H1 (cell line): ENCODE results near the gene CYTH1. TPM values are rescaled to one million over a fixed set of nuclear protein-coding genes. Genes with fewer than 3 reads are reported as not detected.

Experiments used
- CTCF ChIA-PET: fragments of 300-600 bp; sonication (Branson Sonifier 250); formaldehyde crosslinking; loops from one replicate; lab custom pipeline; 2021; ENCODE audit not compliant: partially characterized antibody; lab: Charles Lee
- POLR2A ChIA-PET: fragments of 300-600 bp; sonication (Branson Sonifier 250); formaldehyde crosslinking; loops from one replicate; lab custom pipeline; 2021; ENCODE audit warnings: inconsistent platforms; ENCODE audit not compliant: partially characterized antibody; lab: Charles Lee
- DNase-seq, 2 experiments: peaks; one replicate each; pipeline versions ENCODE4 v3.0.0 to v3.0.0-alpha.2; 2010 to 2022; ENCODE audit warnings: low spot score in 2 of 2, low read depth in 1 of 2, mixed read lengths in 1 of 2
- FAIRE-seq: peaks from 2 replicates; lab custom pipeline; 2011; peaks lifted over from hg19 to GRCh38; lab: Jason Lieb, UNC
- H2AFZ ChIP-seq: 2 replicates; pipeline ENCODE4 v1.8.1; 2012; ENCODE audit warnings: low read length, inconsistent platforms
- H2AK5ac ChIP-seq: 2 replicates; pipeline ENCODE4 v1.6.1; 2013; ENCODE audit warnings: low read depth, low read length
- H2BK120ac ChIP-seq: replicated peaks from 2 replicates; pipeline ENCODE3; 2013; ENCODE audit warnings: low read depth, low read length, inconsistent platforms
- H2BK12ac ChIP-seq: 2 replicates; pipeline ENCODE4 v1.6.1; 2013; ENCODE audit warnings: low read depth, low read length
- H2BK15ac ChIP-seq: 2 replicates; pipeline ENCODE4 v1.6.1; 2013; ENCODE audit warnings: low read length
- H2BK20ac ChIP-seq: 2 replicates; pipeline ENCODE4 v1.6.1; 2013; ENCODE audit warnings: low read length
- H2BK5ac ChIP-seq: 2 replicates; pipeline ENCODE4 v1.6.1; 2013; ENCODE audit warnings: low read depth, low read length
- H3K14ac ChIP-seq: 2 replicates; pipeline ENCODE4 v1.6.1; 2013; ENCODE audit warnings: inconsistent platforms; ENCODE audit not compliant: insufficient read length
- H3K18ac ChIP-seq: 2 replicates; pipeline ENCODE4 v1.6.1; 2013; ENCODE audit warnings: low read length; ENCODE audit errors: extremely low read depth
- H3K23ac ChIP-seq: 2 replicates; pipeline ENCODE4 v1.6.1; 2013; ENCODE audit warnings: inconsistent platforms; ENCODE audit not compliant: insufficient read length
- H3K23me2 ChIP-seq: 2 replicates; pipeline ENCODE4 v1.6.1; 2013; ENCODE audit warnings: low read depth, low read length
- H3K27ac ChIP-seq: 2 replicates; pipeline ENCODE4 v1.6.1; 2011; ENCODE audit warnings: low read depth, low read length, inconsistent platforms
- H3K27me3 ChIP-seq, 4 experiments: replicated peaks in 1 of 4; 1 replicate in 1 of 4; 2 replicates in 3 of 4; pipeline versions ENCODE4 v1.6.1 to v1.8.1; 2011 to 2013; ENCODE audit warnings: low read length in 3 of 4, mild to moderate bottlenecking in 3 of 4, inconsistent platforms in 2 of 4, mixed read lengths in 2 of 4, moderate library complexity in 1 of 4; ENCODE audit not compliant: control insufficient read depth in 3 of 4, insufficient read depth in 3 of 4; ENCODE audit errors: extremely low read depth in 1 of 4
- H3K36me3 ChIP-seq, 4 experiments: 2 replicates each; pipeline versions ENCODE4 v1.6.1 to v1.8.1; 2011 to 2013; ENCODE audit warnings: mild to moderate bottlenecking in 4 of 4, low read length in 3 of 4, moderate library complexity in 2 of 4, control low read depth in 1 of 4, inconsistent platforms in 1 of 4; ENCODE audit not compliant: insufficient read depth in 4 of 4, control insufficient read depth in 2 of 4
- H3K4ac ChIP-seq: replicated peaks from 2 replicates; pipeline ENCODE3; 2013; ENCODE audit warnings: low read length, low read depth, mixed read lengths, inconsistent platforms; ENCODE audit not compliant: insufficient read length
- H3K4me1 ChIP-seq, 4 experiments: replicated peaks in 1 of 4; 1 replicate in 1 of 4; 2 replicates in 3 of 4; pipeline versions ENCODE4 v1.6.1 to v1.8.1; 2011 to 2013; ENCODE audit warnings: low read length in 3 of 4, inconsistent platforms in 2 of 4, mixed read lengths in 1 of 4; ENCODE audit not compliant: insufficient read depth in 4 of 4, control insufficient read depth in 3 of 4
- H3K4me2 ChIP-seq, 2 experiments: 2 replicates each; pipeline versions ENCODE4 v1.6.1 to v1.8.1; 2011 to 2013; ENCODE audit warnings: low read depth in 2 of 2, low read length in 2 of 2, control low read depth in 1 of 2, inconsistent platforms in 1 of 2, mild to moderate bottlenecking in 1 of 2; ENCODE audit not compliant: insufficient read depth in 1 of 2
- H3K4me3 ChIP-seq, 4 experiments: fragments of 200-600, 300-600 bp in 1 of 4; sonication (generic), shearing (Covaris generic), sonication (Bioruptor Twin) in 1 of 4; 2 replicates each; pipeline versions ENCODE4 v1.5.1 to v1.8.1; 2011 to 2016; ENCODE audit warnings: low read length in 4 of 4, low read depth in 3 of 4, control low read depth in 2 of 4, inconsistent platforms in 2 of 4, mild to moderate bottlenecking in 2 of 4, mixed read lengths in 1 of 4, moderate library complexity in 1 of 4; ENCODE audit not compliant: insufficient read depth in 2 of 4; ENCODE audit errors: extremely low read depth in 1 of 4
- H3K56ac ChIP-seq: replicated peaks from 2 replicates; pipeline ENCODE3; 2013; ENCODE audit warnings: low read depth, mild to moderate bottlenecking, mixed read lengths, low read length, inconsistent platforms; ENCODE audit not compliant: insufficient read length
- H3K79me1 ChIP-seq: 2 replicates; pipeline ENCODE4 v1.6.1; 2013; ENCODE audit warnings: low read depth, low read length, control low read depth
- H3K79me2 ChIP-seq, 2 experiments: 2 replicates each; pipeline versions ENCODE4 v1.6.1 to v1.8.1; 2012 to 2013; ENCODE audit warnings: low read length in 2 of 2, mild to moderate bottlenecking in 2 of 2, inconsistent platforms in 1 of 2; ENCODE audit not compliant: insufficient read depth in 2 of 2, control insufficient read depth in 1 of 2
- H3K9ac ChIP-seq, 4 experiments: replicated peaks in 1 of 4; 1 replicate in 1 of 4; 2 replicates in 3 of 4; pipeline versions ENCODE4 v1.6.1 to v1.8.1; 2011 to 2013; ENCODE audit warnings: low read depth in 3 of 4, low read length in 3 of 4, control low read depth in 2 of 4, mild to moderate bottlenecking in 2 of 4, moderate library complexity in 2 of 4, inconsistent platforms in 1 of 4; ENCODE audit errors: extremely low read depth in 1 of 4
- H3K9me3 ChIP-seq, 2 experiments: 2 replicates each; pipeline versions ENCODE4 v1.6.1 to v1.8.1; 2012 to 2013; ENCODE audit warnings: mild to moderate bottlenecking in 2 of 2, moderate library complexity in 2 of 2, control low read depth in 1 of 2, inconsistent platforms in 1 of 2, low read depth in 1 of 2, low read length in 1 of 2, mixed read lengths in 1 of 2; ENCODE audit not compliant: insufficient read depth in 2 of 2
- H4K20me1 ChIP-seq, 2 experiments: replicated peaks in 1 of 2; 2 replicates each; pipeline versions ENCODE3 to v1.8.1; 2011 to 2013; ENCODE audit warnings: inconsistent platforms in 2 of 2, low read length in 2 of 2, mild to moderate bottlenecking in 1 of 2; ENCODE audit not compliant: insufficient read depth in 2 of 2, control insufficient read depth in 1 of 2
- H4K5ac ChIP-seq: 2 replicates; pipeline ENCODE4 v1.6.1; 2013; ENCODE audit warnings: low read length, low read depth, mixed read lengths, inconsistent platforms; ENCODE audit not compliant: insufficient read length
- H4K8ac ChIP-seq: 2 replicates; pipeline ENCODE4 v1.8.0; 2013; ENCODE audit warnings: mild to moderate bottlenecking, moderate library complexity, low read length, inconsistent platforms; ENCODE audit not compliant: insufficient read depth; ENCODE audit errors: extremely low read depth
- H4K91ac ChIP-seq: replicated peaks from 2 replicates; pipeline ENCODE3; 2013; ENCODE audit warnings: low read length, mixed read lengths, inconsistent platforms; ENCODE audit not compliant: insufficient read length
- E2F6 ChIP-seq: IDR thresholded peaks from 2 replicates; pipeline ENCODE4 v1.6.1; 2012; ENCODE audit warnings: inconsistent platforms
- FOSL1 ChIP-seq: IDR thresholded peaks from 2 replicates; pipeline ENCODE4 v1.6.1; 2011; ENCODE audit warnings: mild to moderate bottlenecking, low read depth, low read length, moderate library complexity; ENCODE audit not compliant: insufficient read depth
- GTF2F1 ChIP-seq: IDR thresholded peaks from 2 replicates; pipeline ENCODE4 v1.6.1; 2012; ENCODE audit warnings: low read depth, low read length, improper control_type of control experiment, borderline replicate concordance
- JUND ChIP-seq: IDR thresholded peaks from 2 replicates; pipeline ENCODE4 v1.6.1; 2011; ENCODE audit warnings: mild to moderate bottlenecking, improper control_type of control experiment, low read length
- KDM1A ChIP-seq: fragments of 200-600, 300-600 bp; sonication (generic); IDR thresholded peaks from 2 replicates; pipeline ENCODE4 v1.7.1; 2016; ENCODE audit warnings: mild to moderate bottlenecking, low read length, borderline replicate concordance
- NRF1 ChIP-seq: IDR thresholded peaks from 2 replicates; pipeline ENCODE4 v1.6.1; 2011; ENCODE audit warnings: mild to moderate bottlenecking, low read depth, low read length, improper control_type of control experiment
- SP1 ChIP-seq: IDR thresholded peaks from 2 replicates; pipeline ENCODE4 v1.6.1; 2011; ENCODE audit warnings: low read depth, low read length
- SP2 ChIP-seq: IDR thresholded peaks from 2 replicates; pipeline ENCODE4 v1.6.1; 2012; ENCODE audit warnings: mild to moderate bottlenecking, low read length, inconsistent platforms
- SUZ12 ChIP-seq: fragments of 200-600 bp; sonication (generic); IDR thresholded peaks from 2 replicates; pipeline ENCODE4 v1.6.1; 2012; ENCODE audit warnings: mild to moderate bottlenecking, inconsistent platforms, low read length, moderate library complexity, mixed read lengths
- TAF7 ChIP-seq: optimal IDR thresholded peaks from 2 replicates; pipeline ENCODE3; 2011; ENCODE audit warnings: low read depth, mild to moderate bottlenecking, inconsistent platforms, low read length, moderate library complexity, borderline replicate concordance
- WGBS, 2 experiments: shearing (Covaris generic) in 1 of 2; methylation state at CpG; one replicate each; pipeline versions ENCODE4 v1.1.6 to v1.1.7; 2013 to 2015; ENCODE audit warnings: low lambda C conversion rate in 2 of 2, mixed read lengths in 2 of 2, inconsistent platforms in 1 of 2, low coverage in 1 of 2, missing lambda C conversion rate in 1 of 2; ENCODE audit not compliant: insufficient replicate concordance in 2 of 2, insufficient coverage in 1 of 2, insufficient read length in 1 of 2; ENCODE audit errors: extremely low coverage in 1 of 2, missing lambda C conversion rate in 1 of 2; 5-methylcytosine and 5-hydroxymethylcytosine counted together
- polyA plus RNA-seq, 7 experiments: library from polyadenylated mRNA; depleted of rRNA in 3 of 7; stranded (reverse) in 5 of 7; unstranded in 2 of 7; fragments of >200 nt in 5 of 7; fragments of 200-250 nt in 2 of 7; gene quantifications; 1 replicate in 5 of 7; 2 replicates in 1 of 7; 4 replicates in 1 of 7; pipeline versions ENCODE4 v1.2.1 to v1.2.3, GENCODE V29; 2011 to 2013; ENCODE audit warnings: missing spikeins in 2 of 7, mixed read lengths in 2 of 7
- total RNA-seq: library from RNA; stranded (reverse); fragmentation: NEBNext Ultra II Directional; extraction: Animal tissue kit (Norgen Biotek cat#: 25700); gene quantifications from 2 replicates; pipeline ENCODE4 v1.2.1, GENCODE V29; 2021

Gene CYTH1
- total and polyA plus RNA-seq, 2 of the 8 experiments (the other 6 are each of a cell fraction or from before 2014, with no cell fraction given), result 12.8 to 14.8 TPM

- H3K56ac ChIP-seq, result no peak overlapping the region
- H2BK15ac ChIP-seq, result no peak overlapping the region
- no peak overlapping the region for H3K14ac ChIP-seq
- H4K20me1 ChIP-seq, result peaks cover 0 to 13% of the 10 kb centered on the region in 2 experiments
- H3K23me2 ChIP-seq, result no peaks in the 10 kb centered on the region
- no peak overlapping the region for H3K4me2 ChIP-seq
- no peak overlapping the region for H3K23ac ChIP-seq
- WGBS, 2 experiments, result 89% methylated on average over 5 of the region's 5 CpGs; no CpG with 5 or more reads in 1 of the 2 experiments
- H3K27me3 ChIP-seq, result no peaks in the 10 kb centered on the region
- TF ChIP-seq KDM1A, result no peak
- no peak for TF ChIP-seq SP2
- no peak for TF ChIP-seq TAF7
- TF ChIP-seq JUND, result no peak
- TF ChIP-seq SUZ12, result no peak
- no peak for TF ChIP-seq SP1
- no peak for TF ChIP-seq E2F6
- no peak for TF ChIP-seq FOSL1
- no peak for TF ChIP-seq NRF1
- no peak for TF ChIP-seq GTF2F1
- no peak overlapping the region for H4K5ac ChIP-seq
- no peaks in the 10 kb centered on the region for H3K79me2 ChIP-seq
- H3K18ac ChIP-seq, result no peak overlapping the region
- no peak overlapping the region for H3K4ac ChIP-seq
- no peak overlapping the region for H4K91ac ChIP-seq
- ChIA-PET POLR2A (interaction anchor here (0.6 kb wide), 1 partner anchor 8 kb away, joined by 3 read pairs; no protein-coding TSS in a partner anchor), CTCF (interaction anchor here (0.9 kb wide), 1 partner anchor 31 kb away, joined by 3 read pairs; no protein-coding TSS in a partner anchor)
- DNase-seq, result no peak
- H3K27ac ChIP-seq, result no peak overlapping the region
- peaks cover 0 to 10% (median 5%) of the 10 kb centered on the region in 4 experiments; a peak in 4 of 7 replicates for H3K4me1 ChIP-seq
- H2BK120ac ChIP-seq, result no peak overlapping the region
- no peak for FAIRE-seq
- H3K9ac ChIP-seq, result no peak overlapping the region
- H2BK12ac ChIP-seq, result no peak overlapping the region
- H3K9me3 ChIP-seq, result no peaks in the 10 kb centered on the region
- H4K8ac ChIP-seq, result no peak overlapping the region
- no peak overlapping the region for H2AK5ac ChIP-seq
- H3K79me1 ChIP-seq, result peaks cover 3% of the 10 kb centered on the region; the same call in 1 of the 2 replicates
- no peaks in the 10 kb centered on the region for H3K36me3 ChIP-seq
- H2AFZ ChIP-seq, result no peak overlapping the region
- no peak overlapping the region for H2BK20ac ChIP-seq
- H3K4me3 ChIP-seq, result no peak overlapping the region
- H2BK5ac ChIP-seq, result no peak overlapping the region
These were observed 43.4 kb downstream of the CYTH1 start for GRCh38 chr17:78738698-78739097.
